IPS DF 4.7 (cell line): Measurements from ENCODE around the gene SMU1.

Experiments
- DNase-seq: peaks from one replicate; pipeline ENCODE4 v3.0.0-alpha.2; 2013; ENCODE audit warnings: low spot score; ENCODE audit errors: extremely low read depth

Gene SMU1

DNA sequence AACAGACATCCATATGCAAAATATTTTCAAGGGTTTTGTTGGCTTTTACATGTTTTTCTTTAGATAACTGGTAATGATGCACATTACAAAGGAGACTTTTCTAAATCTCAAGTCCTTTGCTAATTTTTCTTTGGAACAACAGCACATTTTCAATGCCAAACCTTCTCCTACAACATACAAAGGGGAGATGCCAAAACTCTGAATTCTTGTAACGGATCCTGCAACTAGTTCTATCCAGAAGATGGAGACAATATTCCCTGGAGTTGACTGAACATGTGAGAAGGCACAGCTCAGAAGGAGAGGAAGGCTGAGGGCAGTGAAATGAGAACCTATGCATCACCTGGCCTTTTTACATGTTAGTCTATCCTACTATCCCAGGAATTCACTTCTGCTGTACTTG is 30.4 kb downstream of the SMU1 start:
- DNase-seq: no peak

DNA sequence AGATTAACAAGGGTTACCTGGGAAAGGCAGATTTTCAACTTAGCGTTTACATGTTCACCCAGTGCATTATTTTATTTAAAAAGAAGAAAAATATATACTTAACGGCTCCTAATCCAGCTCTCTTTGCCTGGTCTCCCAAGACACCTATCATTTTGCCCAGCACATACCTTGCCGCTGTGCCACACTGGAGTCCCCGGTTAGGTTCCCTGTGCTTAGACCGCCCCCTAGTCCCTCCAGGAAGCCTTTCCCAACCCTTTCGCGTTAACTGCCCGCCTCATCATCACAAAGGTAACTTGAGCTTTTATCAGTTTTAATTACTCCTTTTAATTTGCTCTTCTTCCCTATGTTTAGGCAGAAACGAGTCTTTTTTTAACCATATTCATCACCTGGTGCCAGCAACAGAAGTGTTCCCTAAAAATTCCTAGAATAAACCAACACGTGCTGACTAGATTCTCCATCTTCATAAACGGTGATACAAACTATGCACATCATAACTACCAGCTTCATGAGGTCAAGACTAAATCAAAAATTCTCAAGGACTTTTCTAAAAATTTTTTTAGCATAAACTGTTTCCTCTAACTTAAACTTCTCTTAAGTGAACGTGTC is 31.7 kb downstream of the SMU1 start:
- DNase-seq: no peak

GRCh38 chr9:33044162-33044673 is 32.3 kb downstream of the SMU1 start:
- no peak for DNase-seq

- no peak for DNase-seq
Observed at GRCh38 chr9:33043671-33044070, 32.8 kb downstream of the SMU1 start.

DNA sequence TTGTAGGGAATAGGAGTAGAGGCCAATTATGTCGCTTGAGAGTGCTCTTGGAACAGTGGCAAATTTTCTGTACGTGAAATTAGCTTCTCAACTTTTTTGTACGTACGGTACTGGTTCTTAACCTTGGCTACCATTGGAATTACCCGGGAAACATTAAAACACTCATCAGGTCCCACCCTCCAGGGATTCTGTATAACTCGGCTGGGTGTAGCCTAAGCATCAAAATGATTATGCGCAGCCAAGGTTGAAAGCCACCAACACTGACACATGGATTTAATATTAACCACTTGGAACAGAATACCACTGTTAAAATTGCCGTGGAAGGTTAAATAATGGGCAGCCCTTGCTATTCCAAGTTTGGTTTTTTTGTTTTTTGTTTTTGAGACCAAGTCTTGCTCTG is 34.0 kb downstream of the SMU1 start:
- DNase-seq: no peak

DNA sequence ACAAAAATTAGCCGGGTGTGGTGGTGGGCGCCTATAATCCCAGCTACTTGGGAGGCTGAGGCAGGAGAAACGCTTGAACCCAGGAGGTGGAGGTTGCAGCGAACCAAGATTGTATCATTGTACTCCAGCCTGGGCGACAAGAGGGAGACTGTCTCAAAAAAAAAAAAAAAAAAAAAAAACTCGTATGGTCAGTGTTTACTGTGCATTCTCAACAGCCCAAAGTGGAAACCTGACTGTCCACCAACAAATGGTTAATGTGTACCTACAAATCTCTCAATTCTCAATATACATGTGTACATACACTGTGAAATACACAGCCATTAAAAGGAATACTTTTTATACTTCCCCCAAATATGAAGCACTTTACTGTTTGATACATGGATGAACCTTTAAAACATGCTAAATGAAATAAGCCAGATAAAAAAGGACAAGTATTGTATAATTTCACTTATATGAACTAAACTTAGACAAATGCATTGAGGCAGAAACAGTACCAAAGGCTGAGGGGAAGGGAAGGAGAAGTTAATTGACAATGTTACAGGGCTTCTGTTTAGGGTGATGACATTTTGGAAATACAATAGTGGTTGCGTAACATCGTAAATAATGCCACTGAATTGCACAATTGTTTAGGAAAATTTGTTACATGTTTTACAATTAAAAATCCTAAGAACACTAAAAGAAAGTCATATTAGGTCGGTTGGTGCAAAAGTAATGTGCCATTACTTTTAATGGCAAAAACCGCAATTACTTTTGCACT is 34.9 kb downstream of the SMU1 start:
- no peak for DNase-seq

- no peak for DNase-seq
Observed at GRCh38 chr9:33040792-33041431, 35.6 kb downstream of the SMU1 start.

DNA sequence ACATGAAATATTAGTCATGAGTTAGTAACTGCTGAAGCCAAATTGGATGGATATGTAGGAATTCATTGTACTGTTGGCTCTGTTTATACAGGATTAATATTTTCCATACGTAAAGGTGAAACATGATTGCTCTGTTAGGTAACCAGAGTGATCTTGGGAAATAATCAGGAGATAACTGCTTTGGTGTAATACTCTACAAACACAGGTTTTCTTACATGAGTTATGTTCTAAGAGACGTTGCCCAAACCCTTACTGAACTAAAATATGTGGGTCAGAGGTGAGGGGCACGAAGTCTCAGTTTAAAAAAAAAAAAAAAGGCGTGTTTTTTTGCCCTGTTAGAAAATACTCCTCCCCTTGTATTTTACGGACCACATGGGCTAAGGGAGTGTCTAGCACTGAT is 43.6 kb downstream of the SMU1 start:
- no peak for DNase-seq

- DNase-seq: no peak
Observed at GRCh38 chr9:33032292-33032691, 44.2 kb downstream of the SMU1 start.

DNA sequence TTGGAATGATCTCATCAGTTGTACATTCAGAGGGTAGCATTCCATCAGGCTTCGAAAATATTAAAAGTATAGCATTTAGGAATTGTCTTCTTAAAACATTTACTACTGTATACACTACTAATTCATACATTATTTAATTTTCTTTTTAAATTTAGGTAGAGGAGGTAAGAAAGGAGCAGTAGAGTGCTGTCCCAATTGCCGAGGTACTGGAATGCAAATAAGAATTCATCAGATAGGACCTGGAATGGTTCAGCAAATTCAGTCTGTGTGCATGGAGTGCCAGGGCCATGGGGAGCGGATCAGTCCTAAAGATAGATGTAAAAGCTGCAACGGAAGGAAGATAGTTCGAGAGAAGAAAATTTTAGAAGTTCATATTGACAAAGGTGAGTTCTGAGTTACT is 46.2 kb downstream of the SMU1 start:
- no peak for DNase-seq

- no peak for DNase-seq
Observed at GRCh38 chr9:33029231-33029786, 47.2 kb downstream of the SMU1 start.

- DNase-seq: no peak
Observed at GRCh38 chr9:33025572-33026342, 50.7 kb downstream of the SMU1 start.

DNA sequence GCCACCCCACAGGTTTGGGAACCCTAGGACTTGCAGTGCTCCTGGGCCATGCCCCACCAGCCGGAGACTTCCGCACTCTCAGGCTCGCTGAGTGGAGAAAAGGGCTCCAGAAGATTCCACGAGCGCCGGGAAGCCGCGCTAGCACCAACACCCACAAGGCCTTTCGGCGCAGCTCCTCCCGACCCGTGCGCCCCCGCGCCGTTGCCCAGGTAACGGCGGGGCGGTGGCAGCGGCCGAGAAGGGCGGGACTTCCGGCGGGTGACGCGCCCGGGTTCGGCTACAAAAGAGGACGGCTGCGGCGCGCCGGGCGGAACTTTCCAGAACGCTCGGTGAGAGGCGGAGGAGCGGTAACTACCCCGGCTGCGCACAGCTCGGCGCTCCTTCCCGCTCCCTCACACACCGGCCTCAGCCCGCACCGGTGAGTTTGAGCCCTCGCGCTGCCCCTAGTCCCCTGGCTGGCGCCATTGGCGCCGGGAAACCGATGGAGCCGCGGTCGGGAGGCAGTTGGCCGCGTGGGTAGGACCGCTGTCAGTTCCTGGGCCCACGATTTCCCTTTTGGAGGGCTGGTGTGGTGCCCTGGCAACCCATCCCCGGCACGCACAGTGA is 51.4 kb downstream of the SMU1 start, which contains the start of gene DNAJA1:
TSS of gene DNAJA1 (plus strand) at position 308 of the 606 bp plus-strand sequence. CDS start 1,212 bp downstream, outside the sequence.
- DNase-seq: no peak

DNA sequence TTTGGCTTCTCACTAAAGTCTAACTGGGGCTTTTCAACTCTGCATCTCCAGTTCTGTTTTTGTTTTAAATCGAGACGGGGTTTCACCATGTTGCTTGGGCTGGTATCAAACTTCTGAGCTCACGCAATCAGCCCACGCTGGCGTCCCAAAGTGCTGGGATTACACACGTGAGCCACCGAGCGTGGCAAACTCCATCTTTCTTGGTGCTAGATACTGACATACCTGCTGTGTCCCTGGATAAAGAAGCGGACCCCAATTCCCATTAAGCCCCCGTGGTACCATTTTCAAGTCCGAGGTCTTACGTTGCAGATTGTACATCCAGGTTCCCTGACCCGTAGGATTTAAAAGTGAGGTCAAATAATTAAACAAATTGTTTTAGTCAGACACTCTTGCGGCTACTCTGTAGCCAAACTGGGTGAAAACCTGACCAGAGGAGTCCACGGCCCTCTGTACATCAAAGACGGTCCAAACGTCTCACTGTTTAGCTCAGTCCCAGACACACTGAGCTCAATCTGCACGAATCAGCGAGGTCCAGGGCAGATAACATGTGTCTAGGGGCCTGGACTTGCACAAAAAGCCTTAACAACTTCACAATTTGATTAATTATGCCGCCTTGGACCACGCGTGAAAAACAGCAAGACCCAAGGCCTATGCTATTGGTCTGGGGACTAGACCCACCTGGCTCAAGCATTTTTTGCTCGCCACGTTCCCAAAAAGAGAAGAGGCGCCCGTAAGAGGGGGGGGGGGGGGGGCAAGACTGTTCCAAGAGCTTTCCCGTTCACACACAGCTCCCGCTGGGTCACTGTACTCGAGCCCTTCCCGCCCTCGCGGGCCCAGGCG is 52.1 kb downstream of the SMU1 start:
- no peak for DNase-seq

DNA sequence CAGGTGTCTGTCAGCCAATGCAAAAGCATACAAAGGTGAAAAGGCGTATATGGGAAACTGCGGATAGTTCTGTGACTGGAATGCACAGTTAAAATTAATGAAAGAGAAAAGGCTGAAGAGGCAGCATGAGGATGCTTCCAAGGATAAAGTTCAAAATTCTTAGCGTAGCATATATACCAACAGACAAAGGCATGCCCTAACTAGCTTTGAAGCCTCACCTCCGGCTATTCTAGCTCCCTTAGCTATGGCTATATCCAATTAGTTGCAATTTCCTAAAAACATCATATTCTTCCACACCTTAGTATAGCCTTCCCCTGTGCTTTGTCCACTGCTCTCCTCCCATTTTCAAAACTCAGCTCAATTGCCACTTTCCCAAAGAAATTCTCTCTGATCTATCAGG is 52.8 kb downstream of the SMU1 start:
- no peak for DNase-seq

- DNase-seq: no peak
Observed at GRCh38 chr9:33022755-33023154, 53.7 kb downstream of the SMU1 start.

DNA sequence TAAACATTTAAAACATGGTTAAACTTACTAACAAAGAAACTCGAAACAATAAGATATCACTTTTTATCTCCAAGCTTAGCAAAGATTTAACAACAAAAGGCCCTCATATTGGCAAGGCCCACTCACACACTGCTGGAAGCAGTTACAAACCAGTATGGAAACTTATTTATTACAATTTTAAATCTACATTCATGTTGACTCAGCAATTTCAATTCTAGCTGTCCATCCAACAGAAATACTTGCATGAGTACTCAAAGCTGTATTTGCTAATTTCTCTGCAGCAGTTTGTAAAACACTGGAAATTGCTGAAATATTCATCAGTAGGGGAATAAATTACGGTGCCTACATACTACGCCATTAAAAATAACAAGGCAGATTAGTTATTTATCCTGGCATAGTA is 54.2 kb downstream of the SMU1 start:
- DNase-seq: no peak

DNA sequence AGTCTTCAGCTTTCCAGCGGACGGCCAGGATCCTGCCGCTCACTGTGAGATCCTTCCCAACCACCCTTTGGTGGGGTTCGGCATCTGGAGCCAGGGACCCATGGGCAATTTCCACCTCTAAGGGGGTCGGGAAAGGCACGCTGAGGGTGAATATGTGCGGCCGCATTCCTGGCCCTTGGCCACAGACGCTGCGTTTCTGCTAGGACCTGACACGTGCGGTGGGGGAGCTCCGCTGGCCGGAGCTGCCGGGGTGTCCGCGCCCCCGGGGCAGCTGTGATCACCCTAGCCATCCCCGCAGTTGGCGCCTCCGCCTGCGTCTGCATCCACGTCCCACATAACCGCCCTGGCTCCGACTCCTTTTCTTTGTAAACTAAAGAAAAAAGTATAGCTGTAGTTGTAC is 56.7 kb downstream of the SMU1 start:
- no peak for DNase-seq

- DNase-seq: no peak
Observed at GRCh38 chr9:33017283-33018041, 59.0 kb downstream of the SMU1 start.
